HEK293 (cell line): Measurements from ENCODE around the gene SAMD1.

Experiments used
- GLIS1 ChIP-seq: fragments of 450-650 bp; formaldehyde crosslinking; IDR thresholded peaks from 2 replicates; pipeline ENCODE4 v1.5.1; 2016; ENCODE audit warnings: missing biosample characterization, missing genetic modification characterization
- KLF1 ChIP-seq: fragments of 450-650 bp; formaldehyde crosslinking; IDR thresholded peaks from 2 replicates; pipeline ENCODE4 v1.5.1; 2016; ENCODE audit warnings: missing biosample characterization, missing genetic modification characterization
- KLF8 ChIP-seq: fragments of 450-650 bp; formaldehyde crosslinking; IDR thresholded peaks from 2 replicates; pipeline ENCODE4 v1.5.1; 2016; ENCODE audit warnings: missing biosample characterization, missing genetic modification characterization
- OSR2 ChIP-seq: fragments of 450-650 bp; formaldehyde crosslinking; IDR thresholded peaks from 2 replicates; pipeline ENCODE4 v1.5.1; 2016; ENCODE audit warnings: missing biosample characterization, missing genetic modification characterization
- ZBTB20 ChIP-seq: fragments of 450-650 bp; formaldehyde crosslinking; IDR thresholded peaks from 2 replicates; pipeline ENCODE4 v1.5.1; 2016; ENCODE audit warnings: missing biosample characterization, missing genetic modification characterization
- ZNF2 ChIP-seq: fragments of 450-650 bp; formaldehyde crosslinking; IDR thresholded peaks from 2 replicates; pipeline ENCODE4 v1.5.1; 2016; ENCODE audit warnings: missing biosample characterization, missing genetic modification characterization
- ZNF335 ChIP-seq: fragments of 450-650 bp; formaldehyde crosslinking; conservative IDR thresholded peaks from 2 replicates; pipeline ENCODE4 v1.5.1; 2016; ENCODE audit warnings: missing biosample characterization, missing genetic modification characterization
- ZNF423 ChIP-seq: fragments of 450-650 bp; formaldehyde crosslinking; IDR thresholded peaks from 2 replicates; pipeline ENCODE4 v1.5.1; 2016; ENCODE audit warnings: missing biosample characterization, missing genetic modification characterization
- ZNF571 ChIP-seq: fragments of 450-650 bp; formaldehyde crosslinking; IDR thresholded peaks from 2 replicates; pipeline ENCODE4 v1.5.0; 2017; ENCODE audit warnings: missing biosample characterization, missing genetic modification characterization
- ZNF596 ChIP-seq: fragments of 450-650 bp; IDR thresholded peaks from 2 replicates; pipeline ENCODE4 v1.5.0; 2018; ENCODE audit warnings: missing biosample characterization, mild to moderate bottlenecking, missing genetic modification characterization, moderate library complexity
- ZNF600 ChIP-seq: fragments of 450-650 bp; formaldehyde crosslinking; IDR thresholded peaks from 2 replicates; pipeline ENCODE4 v1.5.1; 2016; ENCODE audit warnings: missing biosample characterization, missing genetic modification characterization
- ZNF654 ChIP-seq: fragments of 450-650 bp; formaldehyde crosslinking; IDR thresholded peaks from 2 replicates; pipeline ENCODE4 v1.5.1; 2016; ENCODE audit warnings: low read depth, missing biosample characterization, missing genetic modification characterization
- ZNF664 ChIP-seq: fragments of 450-650 bp; formaldehyde crosslinking; IDR thresholded peaks from 2 replicates; pipeline ENCODE4 v1.5.1; 2016; ENCODE audit warnings: missing biosample characterization, missing genetic modification characterization
- ZNF76 ChIP-seq: fragments of 450-650 bp; formaldehyde crosslinking; IDR thresholded peaks from 2 replicates; pipeline ENCODE4; 2016; ENCODE audit warnings: low read depth, missing biosample characterization, missing genetic modification characterization, borderline replicate concordance
- ZXDB ChIP-seq: fragments of 450-650 bp; formaldehyde crosslinking; IDR thresholded peaks from 2 replicates; pipeline ENCODE4 v1.5.1; 2016; ENCODE audit warnings: missing biosample characterization, missing genetic modification characterization
- TF ChIP-seq, protein P1 (sequence below): fragments of 450-650 bp; IDR thresholded peaks from 2 replicates; pipeline ENCODE4 v1.5.1; 2018; ENCODE audit warnings: missing biosample characterization, mild to moderate bottlenecking, missing genetic modification characterization
- TF ChIP-seq, protein P2 (sequence below): fragments of 450-650 bp; formaldehyde crosslinking; IDR thresholded peaks from 2 replicates; pipeline ENCODE4 v1.5.1; 2017; ENCODE audit warnings: missing biosample characterization, missing genetic modification characterization
- TF ChIP-seq, protein P3 (sequence below): fragments of 450-650 bp; formaldehyde crosslinking; IDR thresholded peaks from 2 replicates; pipeline ENCODE4 v1.5.1; 2016; ENCODE audit warnings: missing biosample characterization, missing genetic modification characterization
- TF ChIP-seq, protein P4 (sequence below): fragments of 450-650 bp; formaldehyde crosslinking; IDR thresholded peaks from 2 replicates; pipeline ENCODE4 v1.5.1; 2017; ENCODE audit warnings: missing biosample characterization, missing genetic modification characterization
- TF ChIP-seq, protein P5 (sequence below): fragments of 450-650 bp; formaldehyde crosslinking; conservative IDR thresholded peaks from 2 replicates; pipeline ENCODE4 v1.5.1; 2016; ENCODE audit warnings: low read depth, missing biosample characterization, missing genetic modification characterization
- TF ChIP-seq, protein P6 (sequence below): fragments of 450-650 bp; formaldehyde crosslinking; IDR thresholded peaks from 2 replicates; pipeline ENCODE4 v1.5.1; 2016; ENCODE audit warnings: missing biosample characterization, missing genetic modification characterization
- TF ChIP-seq, protein P7 (sequence below): fragments of 450-650 bp; formaldehyde crosslinking; IDR thresholded peaks from 2 replicates; pipeline ENCODE4 v1.5.1; 2016; ENCODE audit warnings: missing biosample characterization, missing genetic modification characterization

SAMD1 gene

DNA sequence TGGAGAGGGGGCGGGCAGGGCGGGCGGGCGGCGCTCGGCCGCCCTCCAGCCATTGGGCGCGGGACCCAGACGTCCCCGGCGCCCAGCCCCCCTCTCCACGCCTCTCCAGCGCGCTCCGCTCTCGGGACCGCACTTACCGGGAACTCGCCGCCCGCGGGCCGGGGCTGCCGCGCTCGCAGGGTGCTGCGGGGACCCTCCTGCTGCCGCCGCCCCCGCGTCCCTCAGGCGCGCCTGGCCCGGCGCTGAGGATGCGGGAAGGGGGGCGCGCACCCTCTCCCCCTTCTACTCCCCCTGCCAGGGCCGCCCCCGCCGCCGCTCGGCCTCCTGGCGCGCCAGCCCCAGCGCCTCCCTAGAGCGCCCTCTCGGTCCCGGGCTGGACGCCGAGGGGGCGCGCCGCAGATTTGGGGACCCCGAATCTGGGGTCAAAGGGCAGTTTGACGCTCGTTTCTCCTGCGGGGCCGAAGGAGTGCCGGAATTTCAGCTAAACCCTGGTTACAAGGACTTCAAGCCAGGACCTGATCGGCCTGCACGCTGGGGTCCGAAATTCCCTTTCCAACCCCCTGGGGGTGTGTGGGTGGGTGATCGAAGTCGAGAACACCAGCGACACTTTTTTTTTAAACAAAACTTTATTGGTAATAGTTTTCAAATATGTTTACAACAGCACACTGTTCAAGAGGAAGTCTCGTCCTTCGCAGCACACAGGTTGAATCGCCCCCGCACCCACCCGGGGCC, 696 bp upstream of the SAMD1 start (continued):
- TF ChIP-seq, protein P1, sequence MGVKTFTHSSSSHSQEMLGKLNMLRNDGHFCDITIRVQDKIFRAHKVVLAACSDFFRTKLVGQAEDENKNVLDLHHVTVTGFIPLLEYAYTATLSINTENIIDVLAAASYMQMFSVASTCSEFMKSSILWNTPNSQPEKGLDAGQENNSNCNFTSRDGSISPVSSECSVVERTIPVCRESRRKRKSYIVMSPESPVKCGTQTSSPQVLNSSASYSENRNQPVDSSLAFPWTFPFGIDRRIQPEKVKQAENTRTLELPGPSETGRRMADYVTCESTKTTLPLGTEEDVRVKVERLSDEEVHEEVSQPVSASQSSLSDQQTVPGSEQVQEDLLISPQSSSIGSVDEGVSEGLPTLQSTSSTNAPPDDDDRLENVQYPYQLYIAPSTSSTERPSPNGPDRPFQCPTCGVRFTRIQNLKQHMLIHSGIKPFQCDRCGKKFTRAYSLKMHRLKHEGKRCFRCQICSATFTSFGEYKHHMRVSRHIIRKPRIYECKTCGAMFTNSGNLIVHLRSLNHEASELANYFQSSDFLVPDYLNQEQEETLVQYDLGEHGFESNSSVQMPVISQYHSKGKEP (tag by site-specific recombination) = peak; percentile 22; the same call in 1 of the 2 replicates
- 0 out of 2 replicates have a peak, but pooled peaks have one; percentile 26 for TF ChIP-seq ZNF2
- TF ChIP-seq OSR2 = no peak
- TF ChIP-seq ZNF423 (tag by site-specific recombination) = peak; percentile 73
- TF ChIP-seq, protein P2, sequence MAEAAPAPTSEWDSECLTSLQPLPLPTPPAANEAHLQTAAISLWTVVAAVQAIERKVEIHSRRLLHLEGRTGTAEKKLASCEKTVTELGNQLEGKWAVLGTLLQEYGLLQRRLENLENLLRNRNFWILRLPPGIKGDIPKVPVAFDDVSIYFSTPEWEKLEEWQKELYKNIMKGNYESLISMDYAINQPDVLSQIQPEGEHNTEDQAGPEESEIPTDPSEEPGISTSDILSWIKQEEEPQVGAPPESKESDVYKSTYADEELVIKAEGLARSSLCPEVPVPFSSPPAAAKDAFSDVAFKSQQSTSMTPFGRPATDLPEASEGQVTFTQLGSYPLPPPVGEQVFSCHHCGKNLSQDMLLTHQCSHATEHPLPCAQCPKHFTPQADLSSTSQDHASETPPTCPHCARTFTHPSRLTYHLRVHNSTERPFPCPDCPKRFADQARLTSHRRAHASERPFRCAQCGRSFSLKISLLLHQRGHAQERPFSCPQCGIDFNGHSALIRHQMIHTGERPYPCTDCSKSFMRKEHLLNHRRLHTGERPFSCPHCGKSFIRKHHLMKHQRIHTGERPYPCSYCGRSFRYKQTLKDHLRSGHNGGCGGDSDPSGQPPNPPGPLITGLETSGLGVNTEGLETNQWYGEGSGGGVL (tag by site-specific recombination) = peak; percentile 81
- peak; percentile 94 for TF ChIP-seq ZNF335 (tag by site-specific recombination)
- TF ChIP-seq ZNF600 (tag by site-specific recombination) = 0 out of 2 replicates have a peak, but pooled peaks have one; percentile 28
- peak; percentile 89 for TF ChIP-seq GLIS1
- no peak for TF ChIP-seq ZNF571 (tag by site-specific recombination)
- no peak for TF ChIP-seq ZNF664
- TF ChIP-seq, protein P3, sequence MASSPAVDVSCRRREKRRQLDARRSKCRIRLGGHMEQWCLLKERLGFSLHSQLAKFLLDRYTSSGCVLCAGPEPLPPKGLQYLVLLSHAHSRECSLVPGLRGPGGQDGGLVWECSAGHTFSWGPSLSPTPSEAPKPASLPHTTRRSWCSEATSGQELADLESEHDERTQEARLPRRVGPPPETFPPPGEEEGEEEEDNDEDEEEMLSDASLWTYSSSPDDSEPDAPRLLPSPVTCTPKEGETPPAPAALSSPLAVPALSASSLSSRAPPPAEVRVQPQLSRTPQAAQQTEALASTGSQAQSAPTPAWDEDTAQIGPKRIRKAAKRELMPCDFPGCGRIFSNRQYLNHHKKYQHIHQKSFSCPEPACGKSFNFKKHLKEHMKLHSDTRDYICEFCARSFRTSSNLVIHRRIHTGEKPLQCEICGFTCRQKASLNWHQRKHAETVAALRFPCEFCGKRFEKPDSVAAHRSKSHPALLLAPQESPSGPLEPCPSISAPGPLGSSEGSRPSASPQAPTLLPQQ (tag by site-specific recombination) = peak; percentile 51
- TF ChIP-seq ZXDB (tag by site-specific recombination) = peak; percentile 60; the same call in 1 of the 2 replicates
- TF ChIP-seq ZNF76 = peak; percentile 52; the same call in 1 of the 2 replicates
- TF ChIP-seq ZNF654 (tag by site-specific recombination) = no peak
- TF ChIP-seq, protein P4, sequence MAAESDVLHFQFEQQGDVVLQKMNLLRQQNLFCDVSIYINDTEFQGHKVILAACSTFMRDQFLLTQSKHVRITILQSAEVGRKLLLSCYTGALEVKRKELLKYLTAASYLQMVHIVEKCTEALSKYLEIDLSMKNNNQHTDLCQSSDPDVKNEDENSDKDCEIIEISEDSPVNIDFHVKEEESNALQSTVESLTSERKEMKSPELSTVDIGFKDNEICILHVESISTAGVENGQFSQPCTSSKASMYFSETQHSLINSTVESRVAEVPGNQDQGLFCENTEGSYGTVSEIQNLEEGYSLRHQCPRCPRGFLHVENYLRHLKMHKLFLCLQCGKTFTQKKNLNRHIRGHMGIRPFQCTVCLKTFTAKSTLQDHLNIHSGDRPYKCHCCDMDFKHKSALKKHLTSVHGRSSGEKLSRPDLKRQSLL (tag by site-specific recombination) = no peak; the same call in 1 of the 2 replicates
- TF ChIP-seq, protein P5, sequence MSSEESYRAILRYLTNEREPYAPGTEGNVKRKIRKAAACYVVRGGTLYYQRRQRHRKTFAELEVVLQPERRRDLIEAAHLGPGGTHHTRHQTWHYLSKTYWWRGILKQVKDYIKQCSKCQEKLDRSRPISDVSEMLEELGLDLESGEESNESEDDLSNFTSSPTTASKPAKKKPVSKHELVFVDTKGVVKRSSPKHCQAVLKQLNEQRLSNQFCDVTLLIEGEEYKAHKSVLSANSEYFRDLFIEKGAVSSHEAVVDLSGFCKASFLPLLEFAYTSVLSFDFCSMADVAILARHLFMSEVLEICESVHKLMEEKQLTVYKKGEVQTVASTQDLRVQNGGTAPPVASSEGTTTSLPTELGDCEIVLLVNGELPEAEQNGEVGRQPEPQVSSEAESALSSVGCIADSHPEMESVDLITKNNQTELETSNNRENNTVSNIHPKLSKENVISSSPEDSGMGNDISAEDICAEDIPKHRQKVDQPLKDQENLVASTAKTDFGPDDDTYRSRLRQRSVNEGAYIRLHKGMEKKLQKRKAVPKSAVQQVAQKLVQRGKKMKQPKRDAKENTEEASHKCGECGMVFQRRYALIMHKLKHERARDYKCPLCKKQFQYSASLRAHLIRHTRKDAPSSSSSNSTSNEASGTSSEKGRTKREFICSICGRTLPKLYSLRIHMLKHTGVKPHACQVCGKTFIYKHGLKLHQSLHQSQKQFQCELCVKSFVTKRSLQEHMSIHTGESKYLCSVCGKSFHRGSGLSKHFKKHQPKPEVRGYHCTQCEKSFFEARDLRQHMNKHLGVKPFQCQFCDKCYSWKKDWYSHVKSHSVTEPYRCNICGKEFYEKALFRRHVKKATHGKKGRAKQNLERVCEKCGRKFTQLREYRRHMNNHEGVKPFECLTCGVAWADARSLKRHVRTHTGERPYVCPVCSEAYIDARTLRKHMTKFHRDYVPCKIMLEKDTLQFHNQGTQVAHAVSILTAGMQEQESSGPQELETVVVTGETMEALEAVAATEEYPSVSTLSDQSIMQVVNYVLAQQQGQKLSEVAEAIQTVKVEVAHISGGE (tag by site-specific recombination) = peak; percentile 17; the same call in 1 of the 2 replicates
- TF ChIP-seq ZNF596 (tag by site-specific recombination) = peak; percentile 41; the same call in 1 of the 2 replicates
- TF ChIP-seq ZBTB20 (tag by site-specific recombination) = peak; percentile 92
- peak; percentile 72 for TF ChIP-seq KLF1 (tag by site-specific recombination)
- TF ChIP-seq, protein P6, sequence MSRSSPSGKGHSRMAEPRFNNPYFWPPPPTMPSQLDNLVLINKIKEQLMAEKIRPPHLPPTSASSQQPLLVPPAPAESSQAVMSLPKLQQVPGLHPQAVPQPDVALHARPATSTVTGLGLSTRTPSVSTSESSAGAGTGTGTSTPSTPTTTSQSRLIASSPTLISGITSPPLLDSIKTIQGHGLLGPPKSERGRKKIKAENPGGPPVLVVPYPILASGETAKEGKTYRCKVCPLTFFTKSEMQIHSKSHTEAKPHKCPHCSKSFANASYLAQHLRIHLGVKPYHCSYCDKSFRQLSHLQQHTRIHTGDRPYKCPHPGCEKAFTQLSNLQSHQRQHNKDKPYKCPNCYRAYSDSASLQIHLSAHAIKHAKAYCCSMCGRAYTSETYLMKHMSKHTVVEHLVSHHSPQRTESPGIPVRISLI = peak; percentile 81
- TF ChIP-seq, protein P7, sequence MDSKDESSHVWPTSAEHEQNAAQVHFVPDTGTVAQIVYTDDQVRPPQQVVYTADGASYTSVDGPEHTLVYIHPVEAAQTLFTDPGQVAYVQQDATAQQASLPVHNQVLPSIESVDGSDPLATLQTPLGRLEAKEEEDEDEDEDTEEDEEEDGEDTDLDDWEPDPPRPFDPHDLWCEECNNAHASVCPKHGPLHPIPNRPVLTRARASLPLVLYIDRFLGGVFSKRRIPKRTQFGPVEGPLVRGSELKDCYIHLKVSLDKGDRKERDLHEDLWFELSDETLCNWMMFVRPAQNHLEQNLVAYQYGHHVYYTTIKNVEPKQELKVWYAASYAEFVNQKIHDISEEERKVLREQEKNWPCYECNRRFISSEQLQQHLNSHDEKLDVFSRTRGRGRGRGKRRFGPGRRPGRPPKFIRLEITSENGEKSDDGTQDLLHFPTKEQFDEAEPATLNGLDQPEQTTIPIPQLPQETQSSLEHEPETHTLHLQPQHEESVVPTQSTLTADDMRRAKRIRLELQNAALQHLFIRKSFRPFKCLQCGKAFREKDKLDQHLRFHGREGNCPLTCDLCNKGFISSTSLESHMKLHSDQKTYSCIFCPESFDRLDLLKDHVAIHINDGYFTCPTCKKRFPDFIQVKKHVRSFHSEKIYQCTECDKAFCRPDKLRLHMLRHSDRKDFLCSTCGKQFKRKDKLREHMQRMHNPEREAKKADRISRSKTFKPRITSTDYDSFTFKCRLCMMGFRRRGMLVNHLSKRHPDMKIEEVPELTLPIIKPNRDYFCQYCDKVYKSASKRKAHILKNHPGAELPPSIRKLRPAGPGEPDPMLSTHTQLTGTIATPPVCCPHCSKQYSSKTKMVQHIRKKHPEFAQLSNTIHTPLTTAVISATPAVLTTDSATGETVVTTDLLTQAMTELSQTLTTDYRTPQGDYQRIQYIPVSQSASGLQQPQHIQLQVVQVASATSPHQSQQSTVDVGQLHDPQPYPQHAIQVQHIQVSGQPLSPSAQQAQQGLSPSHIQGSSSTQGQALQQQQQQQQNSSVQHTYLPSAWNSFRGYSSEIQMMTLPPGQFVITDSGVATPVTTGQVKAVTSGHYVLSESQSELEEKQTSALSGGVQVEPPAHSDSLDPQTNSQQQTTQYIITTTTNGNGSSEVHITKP (tag by site-specific recombination) = 0 out of 2 replicates have a peak, but pooled peaks have one; percentile 27
- peak; percentile 97 for TF ChIP-seq KLF8 (tag by site-specific recombination)
